Ishikawa (cell line): Measurements from ENCODE around the gene NAA50.

ENCODE experiments used
- EP300 ChIP-seq: IDR thresholded peaks from 2 replicates; pipeline ENCODE4 v1.6.1; 2012; ENCODE audit warnings: borderline replicate concordance
- YY1 ChIP-seq: IDR thresholded peaks from 2 replicates; pipeline ENCODE4 v1.6.1; 2012; ENCODE audit warnings: low read depth
- ZBTB7A ChIP-seq: IDR thresholded peaks from 2 replicates; pipeline ENCODE4 v1.6.1; 2012; ENCODE audit warnings: low read depth

DNA sequence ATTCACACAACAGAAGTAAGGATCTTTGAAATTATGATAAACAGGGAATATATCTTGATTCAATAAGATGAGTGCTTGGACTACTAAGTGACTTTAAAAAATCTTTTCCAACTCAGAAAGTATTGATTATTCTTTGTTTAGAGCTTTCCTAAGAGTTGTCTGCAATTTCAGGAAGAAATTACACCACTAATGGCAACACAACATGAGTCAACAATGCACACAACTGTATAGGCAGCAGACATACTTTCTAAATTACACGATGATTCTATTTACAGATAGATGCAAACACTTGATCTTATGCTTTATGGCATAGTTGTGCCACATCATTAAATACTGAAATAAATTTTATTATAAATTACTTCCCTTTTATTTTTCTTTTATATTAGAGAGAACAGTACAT lies 4.4 kb downstream of the NAA50 start:
- TF ChIP-seq EP300 (no peak), YY1 (no peak), ZBTB7A (no peak)
